GM21515 (cell line): ENCODE measurements around the gene ITGB1BP1.
"Not testable (repeated sequence)": the region's sequence is repeated elsewhere in the genome, so short reads cannot be mapped to it uniquely, and the experiment has no call there.

ENCODE experiments used
- ATAC-seq: cut with Tn5 transposase; IDR thresholded peaks from one replicate; pipeline ENCODE4 v1.9.1; 2021; ENCODE audit not compliant: unreplicated experiment

Gene ITGB1BP1

GRCh38 chr2:9401646-9402371 lies 21.5 kb downstream of the ITGB1BP1 start:
- no peak for ATAC-seq

GRCh38 chr2:9401059-9401547 lies 22.2 kb downstream of the ITGB1BP1 start:
- ATAC-seq, result no peak

- no peak for ATAC-seq
These were observed 22.9 kb downstream of the ITGB1BP1 start for GRCh38 chr2:9400268-9401058.

GRCh38 chr2:9398881-9399780 lies 24.2 kb downstream of the ITGB1BP1 start:
- no peak for ATAC-seq

- ATAC-seq, result not testable (repeated sequence)
These were observed 25.1 kb downstream of the ITGB1BP1 start for GRCh38 chr2:9398251-9398650.

- no peak for ATAC-seq
These were observed 26.1 kb downstream of the ITGB1BP1 start for GRCh38 chr2:9397201-9397600.

GRCh38 chr2:9394816-9395215 lies 28.5 kb downstream of the ITGB1BP1 start:
- no peak for ATAC-seq

- ATAC-seq, result no peak
These were observed 30.2 kb downstream of the ITGB1BP1 start for GRCh38 chr2:9392898-9393765.

GRCh38 chr2:9391961-9392720 lies 31.2 kb downstream of the ITGB1BP1 start:
- ATAC-seq, result no peak

- no peak for ATAC-seq
These were observed 32.3 kb downstream of the ITGB1BP1 start for GRCh38 chr2:9390991-9391390.

- ATAC-seq, result no peak
These were observed 33.0 kb downstream of the ITGB1BP1 start for GRCh38 chr2:9390151-9390850.

GRCh38 chr2:9388950-9389911 lies 34.1 kb downstream of the ITGB1BP1 start:
- no peak for ATAC-seq

- ATAC-seq, result no peak
These were observed 35.1 kb downstream of the ITGB1BP1 start for GRCh38 chr2:9388199-9388681.

- ATAC-seq, result no peak
These were observed 37.5 kb downstream of the ITGB1BP1 start for GRCh38 chr2:9385841-9386240.

GRCh38 chr2:9384521-9384920 lies 38.8 kb downstream of the ITGB1BP1 start:
- no peak for ATAC-seq

- ATAC-seq, result no peak
These were observed 40.6 kb downstream of the ITGB1BP1 start for GRCh38 chr2:9382604-9383235.
